Activated CD8-positive, alpha-beta memory T cell treated with anti-CD3 and anti-CD28 coated beads, Interleukin-2, amount 50 U/mL, for 1 hour (primary cell): Measurements from ENCODE around the gene ZNF516.
A peak's percentile ranks its signal among the peaks of the same experiment; 100 is the strongest.

ENCODE experiments used
- DNase-seq: peaks from one replicate; pipeline ENCODE4 v3.0.0-alpha.2; 2020; ENCODE audit errors: extremely low read depth

ZNF516 gene

GRCh38 chr18:76364282-76365259 lies 130.5 kb downstream of the ZNF516 start:
- DNase-seq = no peak

- no peak for DNase-seq
Observed at GRCh38 chr18:76363436-76364120, 131.5 kb downstream of the ZNF516 start.

GRCh38 chr18:76362676-76363075 lies 132.4 kb downstream of the ZNF516 start:
- no peak for DNase-seq

GRCh38 chr18:76361219-76361618 lies 133.8 kb downstream of the ZNF516 start:
- no peak for DNase-seq

- no peak for DNase-seq
Observed at GRCh38 chr18:76359909-76360308, 135.1 kb downstream of the ZNF516 start.

GRCh38 chr18:76358774-76359173 lies 136.3 kb downstream of the ZNF516 start:
- no peak for DNase-seq

- DNase-seq = no peak
Observed at GRCh38 chr18:76357585-76358260, 137.3 kb downstream of the ZNF516 start.

GRCh38 chr18:76357174-76357573 lies 137.9 kb downstream of the ZNF516 start:
- DNase-seq = no peak

GRCh38 chr18:76356666-76357065 lies 138.4 kb downstream of the ZNF516 start:
- no peak for DNase-seq

GRCh38 chr18:76354348-76354747 lies 140.7 kb downstream of the ZNF516 start:
- DNase-seq = no peak

- DNase-seq = no peak
Observed at GRCh38 chr18:76353500-76353899, 141.5 kb downstream of the ZNF516 start.

GRCh38 chr18:76353046-76353445 lies 142.0 kb downstream of the ZNF516 start:
- DNase-seq = no peak

- no peak for DNase-seq
Observed at GRCh38 chr18:76351961-76352581, 143.0 kb downstream of the ZNF516 start.

GRCh38 chr18:76350134-76351025 lies 144.7 kb downstream of the ZNF516 start:
- no peak for DNase-seq

GRCh38 chr18:76349067-76349715 lies 145.9 kb downstream of the ZNF516 start:
- DNase-seq = peak; percentile 33

- DNase-seq = no peak
Observed at GRCh38 chr18:76348267-76349066, 146.6 kb downstream of the ZNF516 start.

- no peak for DNase-seq
Observed at GRCh38 chr18:76347341-76347740, 147.7 kb downstream of the ZNF516 start.

GRCh38 chr18:76346490-76347130 lies 148.4 kb downstream of the ZNF516 start:
- DNase-seq = no peak

GRCh38 chr18:76345901-76346300 lies 149.1 kb downstream of the ZNF516 start:
- DNase-seq = no peak
